ENCODE data around the gene KCNQ1.

KCNQ1 gene

GRCh38 chr11:2819316-2819715 lies 374.5 kb downstream of the KCNQ1 start:
- no peak for DNase-seq (ENCODE audit: low read depth, low spot score)

- no peak for DNase-seq (ENCODE audit: low read depth, low spot score)
These were observed 376.2 kb downstream of the KCNQ1 start for GRCh38 chr11:2820976-2821375.

GRCh38 chr11:2821891-2822290 lies 377.1 kb downstream of the KCNQ1 start:
- DNase-seq (ENCODE audit: low read depth, low spot score): no peak

- DNase-seq (ENCODE audit: low read depth, low spot score): no peak
These were observed 380.0 kb downstream of the KCNQ1 start for GRCh38 chr11:2824851-2825250.

- no peak for DNase-seq (ENCODE audit: low read depth, low spot score)
These were observed 380.6 kb downstream of the KCNQ1 start for GRCh38 chr11:2825261-2825888.

GRCh38 chr11:2825889-2826678 lies 381.3 kb downstream of the KCNQ1 start:
- DNase-seq (ENCODE audit: low read depth, low spot score): no peak

- DNase-seq (ENCODE audit: low read depth, low spot score): no peak
These were observed 381.9 kb downstream of the KCNQ1 start for GRCh38 chr11:2826679-2827056.

- no peak for DNase-seq (ENCODE audit: low read depth, low spot score)
These were observed 382.4 kb downstream of the KCNQ1 start for GRCh38 chr11:2827256-2827655.

- no peak for DNase-seq (ENCODE audit: low read depth, low spot score)
These were observed 383.0 kb downstream of the KCNQ1 start for GRCh38 chr11:2827792-2828191.

GRCh38 chr11:2828585-2829330 lies 383.9 kb downstream of the KCNQ1 start:
- no peak for DNase-seq (ENCODE audit: low read depth, low spot score)

- DNase-seq (ENCODE audit: low read depth, low spot score): no peak
These were observed 385.4 kb downstream of the KCNQ1 start for GRCh38 chr11:2830030-2830812.

GRCh38 chr11:2830886-2831285 lies 386.1 kb downstream of the KCNQ1 start:
- no peak for DNase-seq (ENCODE audit: low read depth, low spot score)

GRCh38 chr11:2831781-2832532 lies 387.1 kb downstream of the KCNQ1 start:
- no peak for DNase-seq (ENCODE audit: low read depth, low spot score)

- DNase-seq (ENCODE audit: low read depth, low spot score): no peak
These were observed 387.8 kb downstream of the KCNQ1 start for GRCh38 chr11:2832533-2833020.

- no peak for DNase-seq (ENCODE audit: low read depth, low spot score)
These were observed 388.4 kb downstream of the KCNQ1 start for GRCh38 chr11:2833051-2833715.

GRCh38 chr11:2833716-2834502 lies 389.1 kb downstream of the KCNQ1 start:
- no peak for DNase-seq (ENCODE audit: low read depth, low spot score)

- DNase-seq (ENCODE audit: low read depth, low spot score): no peak
These were observed 389.9 kb downstream of the KCNQ1 start for GRCh38 chr11:2834503-2835273.

- DNase-seq (ENCODE audit: low read depth, low spot score): no peak
These were observed 390.5 kb downstream of the KCNQ1 start for GRCh38 chr11:2835296-2835695.

- no peak for DNase-seq (ENCODE audit: low read depth, low spot score)
These were observed 390.9 kb downstream of the KCNQ1 start for GRCh38 chr11:2835751-2836150.

All from activated CD4-positive, CD25-positive, alpha-beta regulatory T cell treated with anti-CD3 and anti-CD28 coated beads, Interleukin-2, amount 50 U/mL, for 16 hours (primary cell).